Measurements from ENCODE around the gene PTPN3. TPM values are rescaled to one million over a fixed set of nuclear protein-coding genes. Genes with fewer than 3 reads are reported as not detected.
A peak's percentile ranks its signal among the peaks of the same experiment; 100 is the strongest.

The PTPN3 gene
- polyA plus RNA-seq, 3 donors: not detected

GRCh38 chr9:109381011-109381729 is 116.9 kb downstream of the PTPN3 start:
- H3K4me1 Mint-ChIP-seq: no peaks in the 10 kb centered on the region
- no peak overlapping the region for H2AFZ ChIP-seq (ENCODE audit: insufficient read depth, low read depth, low read length, poor library complexity, severe bottlenecking)
- H3K9ac ChIP-seq (ENCODE audit: insufficient read depth, low read length, poor library complexity, severe bottlenecking): no peak overlapping the region
- H4K20me1 ChIP-seq (ENCODE audit: insufficient read depth, low read length): no peaks in the 10 kb centered on the region
- H3K27ac Mint-ChIP-seq: peak overlapping the region in 1 of 7 donors; percentile 4
- 85% methylated on average over 13 of the region's 13 CpGs for WGBS (ENCODE audit: insufficient coverage)
- no peak overlapping the region for H3K27ac ChIP-seq (ENCODE audit: low read depth in 1 of 2, low read length in 2 of 2)
- H3K27me3 ChIP-seq (ENCODE audit: control insufficient read depth in 2 of 2, insufficient read depth in 2 of 2, low read length in 2 of 2): peaks cover 0 to 2% of the 10 kb centered on the region in 2 donors
- H3K27me3 Mint-ChIP-seq (ENCODE audit: low read depth in 3 of 3): peaks cover 8 to 23% (median 8%) of the 10 kb centered on the region in 3 donors
- no peak overlapping the region for H3K4me3 Mint-ChIP-seq
- H3K9me3 ChIP-seq (replicated peaks in 1 of 2; ENCODE audit: control insufficient read depth in 1 of 2, insufficient read depth in 1 of 2, low read length in 2 of 2): no peaks in the 10 kb centered on the region
- no peaks in the 10 kb centered on the region for H3K36me3 Mint-ChIP-seq
- H3K4me2 ChIP-seq (replicated peaks; ENCODE audit: extremely low read depth, low read length, poor library complexity, severe bottlenecking): no peak overlapping the region
- no peaks in the 10 kb centered on the region for H3K79me2 ChIP-seq (ENCODE audit: insufficient read depth, low read length)
- H3K36me3 ChIP-seq (replicated peaks in 1 of 2; ENCODE audit: control insufficient read depth in 1 of 2, insufficient read depth in 2 of 2, low read length in 2 of 2): no peaks in the 10 kb centered on the region
- H3K9me3 Mint-ChIP-seq: no peaks in the 10 kb centered on the region
- TF ChIP-seq CTCF (IDR thresholded peaks at IDR 0.05): no peak
- intact Hi-C loops (cut with micrococcal nuclease): no loop called here
- H3K4me3 ChIP-seq (replicated peaks in 1 of 3; ENCODE audit: low read depth in 2 of 3, low read length in 3 of 3): no peak overlapping the region
- DNase-seq: no peak
- H3K4me1 ChIP-seq (ENCODE audit: control insufficient read depth in 1 of 2, insufficient read depth in 2 of 2, low read length in 2 of 2): no peaks in the 10 kb centered on the region

DNA sequence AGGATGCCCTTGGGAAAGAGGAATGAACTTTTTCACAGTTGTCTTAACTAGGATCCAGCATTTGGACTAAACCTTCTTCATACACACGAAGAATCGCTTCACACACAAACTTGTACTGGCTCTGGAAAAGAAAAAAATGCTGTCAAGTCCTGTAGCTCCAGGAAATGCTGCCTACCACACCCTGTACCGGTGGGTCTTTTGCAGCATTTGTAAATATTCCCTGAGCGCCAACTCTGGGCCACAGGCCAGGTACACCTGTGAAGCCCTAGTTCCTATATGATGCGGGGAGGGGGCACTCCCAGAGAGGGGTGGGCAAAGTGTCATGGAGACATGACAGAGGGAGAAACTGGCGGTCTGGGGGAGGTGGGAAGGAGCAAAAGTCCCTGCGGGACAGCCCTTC is 118.6 kb downstream of the PTPN3 start:
- no peak overlapping the region for H3K27ac Mint-ChIP-seq
- peaks cover 8 to 25% (median 11%) of the 10 kb centered on the region in 3 donors for H3K27me3 Mint-ChIP-seq (ENCODE audit: low read depth in 3 of 3)
- Histone ChIP-seq H3K9ac (ENCODE audit: insufficient read depth, low read length, poor library complexity, severe bottlenecking) (no peak overlapping the region), H3K79me2 (ENCODE audit: insufficient read depth, low read length) (no peaks in the 10 kb centered on the region), H3K27me3 (ENCODE audit: control insufficient read depth in 2 of 2, insufficient read depth in 2 of 2, low read length in 2 of 2) (peaks cover 0 to 2% of the 10 kb centered on the region in 2 donors), H3K4me2 (replicated peaks; ENCODE audit: extremely low read depth, low read length, poor library complexity, severe bottlenecking) (no peak overlapping the region), H3K27ac (ENCODE audit: low read depth in 1 of 2, low read length in 2 of 2) (no peak overlapping the region), H4K20me1 (ENCODE audit: insufficient read depth, low read length) (no peaks in the 10 kb centered on the region), H3K4me3 (replicated peaks in 1 of 3; ENCODE audit: low read depth in 2 of 3, low read length in 3 of 3) (no peak overlapping the region), H3K4me1 (ENCODE audit: control insufficient read depth in 1 of 2, insufficient read depth in 2 of 2, low read length in 2 of 2) (no peaks in the 10 kb centered on the region), H3K36me3 (replicated peaks in 1 of 2; ENCODE audit: control insufficient read depth in 1 of 2, insufficient read depth in 2 of 2, low read length in 2 of 2) (no peaks in the 10 kb centered on the region), H3K9me3 (replicated peaks in 1 of 2; ENCODE audit: control insufficient read depth in 1 of 2, insufficient read depth in 1 of 2, low read length in 2 of 2) (no peaks in the 10 kb centered on the region), H2AFZ (ENCODE audit: insufficient read depth, low read depth, low read length, poor library complexity, severe bottlenecking) (no peak overlapping the region)
- H3K36me3 Mint-ChIP-seq: no peaks in the 10 kb centered on the region
- no peak overlapping the region for H3K4me3 Mint-ChIP-seq
- no peaks in the 10 kb centered on the region for H3K4me1 Mint-ChIP-seq
- intact Hi-C loops (cut with micrococcal nuclease): no loop called here
- no peak for TF ChIP-seq CTCF (IDR thresholded peaks at IDR 0.05)
- WGBS (ENCODE audit: insufficient coverage): 97% methylated on average over 7 of the region's 7 CpGs
- H3K9me3 Mint-ChIP-seq: peaks cover 0 to under 1% (median 0%) of the 10 kb centered on the region in 7 donors
- DNase-seq: no peak

Measured in CD14-positive monocyte (primary cell).